Uterus (tissue), 2 donors: Measurements from ENCODE around the gene DRD2.

Source experiments
- POLR2A ChIP-seq, 2 donors: fragments of 450-650 bp; IDR thresholded peaks; one replicate each; pipeline ENCODE4 v1.6.1; 2016; ENCODE audit warnings: antibody characterized with exemption in 2 of 2, mild to moderate bottlenecking in 1 of 2, moderate library complexity in 1 of 2
- TF ChIP-seq, protein P1 (sequence below), 4 experiments: fragments of 200-600 bp in 2 of 4; fragments of 450-650 bp in 2 of 4; sonication (generic) in 2 of 4; IDR thresholded peaks; one replicate each; pipeline ENCODE4 v1.5.1; 2016 to 2019; ENCODE audit warnings: antibody characterized with exemption in 4 of 4, mild to moderate bottlenecking in 2 of 4, moderate library complexity in 1 of 4

DNA sequence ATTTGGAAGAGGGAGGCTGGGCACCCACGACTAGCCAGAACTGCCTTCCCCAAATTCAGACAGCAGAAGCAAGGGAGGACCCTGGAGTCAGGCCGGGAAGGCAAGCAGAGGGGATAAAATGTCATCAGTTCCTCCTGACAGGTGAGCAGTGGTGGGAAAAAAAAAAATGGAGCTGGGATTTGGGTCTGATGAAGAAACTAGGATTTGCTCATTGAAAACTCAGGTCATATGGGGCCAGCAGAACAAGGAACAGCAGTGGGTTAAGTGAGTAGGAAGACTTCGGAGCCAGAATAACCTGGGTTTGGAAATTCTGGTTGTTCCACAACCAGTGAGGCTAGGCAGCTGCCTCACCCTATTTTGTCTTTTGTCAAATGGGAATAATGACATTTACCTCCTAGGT is 28.9 kb upstream of the DRD2 start:
- TF ChIP-seq, protein P1, sequence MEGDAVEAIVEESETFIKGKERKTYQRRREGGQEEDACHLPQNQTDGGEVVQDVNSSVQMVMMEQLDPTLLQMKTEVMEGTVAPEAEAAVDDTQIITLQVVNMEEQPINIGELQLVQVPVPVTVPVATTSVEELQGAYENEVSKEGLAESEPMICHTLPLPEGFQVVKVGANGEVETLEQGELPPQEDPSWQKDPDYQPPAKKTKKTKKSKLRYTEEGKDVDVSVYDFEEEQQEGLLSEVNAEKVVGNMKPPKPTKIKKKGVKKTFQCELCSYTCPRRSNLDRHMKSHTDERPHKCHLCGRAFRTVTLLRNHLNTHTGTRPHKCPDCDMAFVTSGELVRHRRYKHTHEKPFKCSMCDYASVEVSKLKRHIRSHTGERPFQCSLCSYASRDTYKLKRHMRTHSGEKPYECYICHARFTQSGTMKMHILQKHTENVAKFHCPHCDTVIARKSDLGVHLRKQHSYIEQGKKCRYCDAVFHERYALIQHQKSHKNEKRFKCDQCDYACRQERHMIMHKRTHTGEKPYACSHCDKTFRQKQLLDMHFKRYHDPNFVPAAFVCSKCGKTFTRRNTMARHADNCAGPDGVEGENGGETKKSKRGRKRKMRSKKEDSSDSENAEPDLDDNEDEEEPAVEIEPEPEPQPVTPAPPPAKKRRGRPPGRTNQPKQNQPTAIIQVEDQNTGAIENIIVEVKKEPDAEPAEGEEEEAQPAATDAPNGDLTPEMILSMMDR (IDR thresholded peaks at IDR 0.05), result no peak
- no peak for TF ChIP-seq POLR2A (IDR thresholded peaks at IDR 0.05)
